Measurements from ENCODE around the gene ZNFX1.

The ZNFX1 gene

GRCh38 chr20:49292010-49292409 is 14.2 kb upstream of the ZNFX1 start:
- no peak overlapping the region for H3K4me2 ChIP-seq (ENCODE audit: insufficient read depth, low read length)
- no peak overlapping the region for H3K27ac ChIP-seq (ENCODE audit: low read length)
- H2AFZ ChIP-seq (ENCODE audit: low read depth, low read length) = no peak overlapping the region
- no peak for TF ChIP-seq EZH2 (IDR thresholded peaks at IDR 0.05; ENCODE audit: borderline replicate concordance, low read depth, low read length, severe bottlenecking)
- no peak for TF ChIP-seq CTCF (IDR thresholded peaks at IDR 0.05; ENCODE audit: borderline replicate concordance, extremely low read depth, low read length, poor library complexity, severe bottlenecking)
- H3K4me1 ChIP-seq (ENCODE audit: insufficient read depth, low read length) = peaks cover 3% of the 10 kb centered on the region; the same call in 1 of the 2 replicates
- H3K79me2 ChIP-seq (ENCODE audit: insufficient read depth, low read length) = peaks cover 15% of the 10 kb centered on the region
- peaks cover 61% of the 10 kb centered on the region for H3K36me3 ChIP-seq (ENCODE audit: insufficient read depth, low read length)
- no peak overlapping the region for H3K4me3 ChIP-seq (ENCODE audit: low read depth in 1 of 2, low read length in 2 of 2)
- peaks cover 35% of the 10 kb centered on the region for H4K20me1 ChIP-seq (ENCODE audit: insufficient read depth, low read length)
- DNase-seq (no peak), ATAC-seq (ENCODE audit: insufficient read depth, low read depth) (no peak)
- H3K9me3 ChIP-seq (ENCODE audit: insufficient read depth, low read length, severe bottlenecking) = peaks cover 4% of the 10 kb centered on the region
- no peak overlapping the region for H3K9ac ChIP-seq (ENCODE audit: low read depth, low read length)
- H3K27me3 ChIP-seq (ENCODE audit: insufficient read depth, low read length, poor library complexity) = no peaks in the 10 kb centered on the region

GRCh38 chr20:49291200-49291599 is 13.3 kb upstream of the ZNFX1 start:
- Histone ChIP-seq H3K27me3 (ENCODE audit: insufficient read depth, low read length, poor library complexity) (no peaks in the 10 kb centered on the region), H3K36me3 (ENCODE audit: insufficient read depth, low read length) (peaks cover 69% of the 10 kb centered on the region), H2AFZ (ENCODE audit: low read depth, low read length) (no peak overlapping the region), H3K9ac (ENCODE audit: low read depth, low read length) (no peak overlapping the region), H3K4me3 (ENCODE audit: low read depth in 1 of 2, low read length in 2 of 2) (no peak overlapping the region), H3K79me2 (ENCODE audit: insufficient read depth, low read length) (peaks cover 23% of the 10 kb centered on the region), H3K4me2 (ENCODE audit: insufficient read depth, low read length) (no peak overlapping the region), H3K27ac (ENCODE audit: low read length) (no peak overlapping the region), H4K20me1 (ENCODE audit: insufficient read depth, low read length) (peaks cover 43% of the 10 kb centered on the region), H3K4me1 (ENCODE audit: insufficient read depth, low read length) (peaks cover 7% of the 10 kb centered on the region; the same call in 1 of the 2 replicates), H3K9me3 (ENCODE audit: insufficient read depth, low read length, severe bottlenecking) (peaks cover 12% of the 10 kb centered on the region)
- ATAC-seq (ENCODE audit: insufficient read depth, low read depth) (peak; percentile 11; the same call in 1 of the 3 replicates), DNase-seq (no peak)
- TF ChIP-seq EZH2 (IDR thresholded peaks at IDR 0.05; ENCODE audit: borderline replicate concordance, low read depth, low read length, severe bottlenecking) (no peak), CTCF (IDR thresholded peaks at IDR 0.05; ENCODE audit: borderline replicate concordance, extremely low read depth, low read length, poor library complexity, severe bottlenecking) (no peak)

- H3K27me3 ChIP-seq (ENCODE audit: insufficient read depth, low read length, poor library complexity) = no peaks in the 10 kb centered on the region
- no peak overlapping the region for H3K4me3 ChIP-seq (ENCODE audit: low read depth in 1 of 2, low read length in 2 of 2)
- H3K9ac ChIP-seq (ENCODE audit: low read depth, low read length) = no peak overlapping the region
- DNase-seq = no peak
- peaks cover 74% of the 10 kb centered on the region for H3K36me3 ChIP-seq (ENCODE audit: insufficient read depth, low read length)
- H3K4me1 ChIP-seq (ENCODE audit: insufficient read depth, low read length) = peaks cover 12% of the 10 kb centered on the region; the same call in 1 of the 2 replicates
- H3K4me2 ChIP-seq (ENCODE audit: insufficient read depth, low read length) = no peak overlapping the region
- TF ChIP-seq EZH2 (IDR thresholded peaks at IDR 0.05; ENCODE audit: borderline replicate concordance, low read depth, low read length, severe bottlenecking) (no peak), CTCF (IDR thresholded peaks at IDR 0.05; ENCODE audit: borderline replicate concordance, extremely low read depth, low read length, poor library complexity, severe bottlenecking) (no peak)
- H4K20me1 ChIP-seq (ENCODE audit: insufficient read depth, low read length) = peaks cover 48% of the 10 kb centered on the region
- H2AFZ ChIP-seq (ENCODE audit: low read depth, low read length) = no peak overlapping the region
- H3K9me3 ChIP-seq (ENCODE audit: insufficient read depth, low read length, severe bottlenecking) = peaks cover 17% of the 10 kb centered on the region
- ATAC-seq (ENCODE audit: insufficient read depth, low read depth) = peak; percentile 14; the same call in 1 of the 3 replicates
- H3K79me2 ChIP-seq (ENCODE audit: insufficient read depth, low read length) = peaks cover 28% of the 10 kb centered on the region
- H3K27ac ChIP-seq (ENCODE audit: low read length) = no peak overlapping the region
Measured at GRCh38 chr20:49290608-49291191, 12.8 kb upstream of the ZNFX1 start.
